Measurements from ENCODE around the gene BHLHE41. TPM values are rescaled to one million over a fixed set of nuclear protein-coding genes. Genes with fewer than 3 reads are reported as not detected.

Gene BHLHE41
- polyA plus RNA-seq, 1 of the 3 experiments (the other 2 are of a cell fraction) = 16.1 TPM

GRCh38 chr12:26164118-26164517, 39.3 kb upstream of the BHLHE41 start:
- Histone ChIP-seq H3K27me3 (ENCODE audit: insufficient read depth) (no peaks in the 10 kb centered on the region), H3K36me3 (replicated peaks in 1 of 2; ENCODE audit: control insufficient read depth in 1 of 2, insufficient read depth in 2 of 2, low read length in 1 of 2) (no peaks in the 10 kb centered on the region), H3K9me2 (no peaks in the 10 kb centered on the region), H3K4me3 (ENCODE audit: low read depth in 2 of 2, low read length in 1 of 2) (no peak overlapping the region), H3K27ac (ENCODE audit: low read depth in 2 of 2, low read length in 1 of 2) (no peak overlapping the region), H3K4me1 (ENCODE audit: control insufficient read depth in 1 of 2, insufficient read depth in 2 of 2, low read depth in 1 of 2, low read length in 1 of 2) (no peaks in the 10 kb centered on the region; a peak in 1 of 4 replicates), H3F3A (replicated peaks; ENCODE audit: insufficient read depth) (no peaks in the 10 kb centered on the region), H3K4me2 (no peak overlapping the region), H4K20me1 (ENCODE audit: insufficient read depth) (no peaks in the 10 kb centered on the region), H3K79me2 (ENCODE audit: insufficient read depth) (no peaks in the 10 kb centered on the region), H2AFZ (ENCODE audit: low read depth) (no peak overlapping the region), H3K9ac (no peak overlapping the region), H3K9me3 (no peaks in the 10 kb centered on the region)
- ChIA-PET POLR2A (no interaction called here), CTCF (interaction anchor here (0.7 to 1.0 kb wide), 2 partner anchors 450 to 1922 kb away, joined by 3 read pairs; no protein-coding TSS in a partner anchor)
- WGBS (ENCODE audit: low lambda C conversion rate) = 70% methylated on average over 3 of the region's 3 CpGs
- TF ChIP-seq REST (IDR thresholded peaks at IDR 0.05; ENCODE audit: low read depth, low read length) = no peak
- TF ChIP-seq TEAD4 (IDR thresholded peaks at IDR 0.05; ENCODE audit: borderline replicate concordance, insufficient read depth) = no peak
- TF ChIP-seq NFIC (IDR thresholded peaks at IDR 0.05; ENCODE audit: borderline replicate concordance) = no peak
- no peak for TF ChIP-seq EZH2phosphoT487 (IDR thresholded peaks at IDR 0.05; ENCODE audit: borderline replicate concordance, low read depth)
- no peak for TF ChIP-seq FOXJ3 (CRISPR knock-in tag; IDR thresholded peaks at IDR 0.05)
- TF ChIP-seq CTCF (IDR thresholded peaks at IDR 0.05) = no peak
- TF ChIP-seq RCOR1 (IDR thresholded peaks at IDR 0.05; ENCODE audit: low read length) = no peak
- TF ChIP-seq ELF1 (IDR thresholded peaks at IDR 0.05) = no peak
- no peak for TF ChIP-seq ZBTB33 (IDR thresholded peaks at IDR 0.05; ENCODE audit: borderline replicate concordance, low read depth)
- TF ChIP-seq POLR2AphosphoS5 (IDR thresholded peaks at IDR 0.05; ENCODE audit: low read depth, low read length) = no peak
- no peak for TF ChIP-seq TAF1 (IDR thresholded peaks at IDR 0.05; ENCODE audit: borderline replicate concordance, low read depth, low read length)
- TF ChIP-seq FOSL2 (IDR thresholded peaks at IDR 0.05; ENCODE audit: borderline replicate concordance, low read depth) = no peak
- TF ChIP-seq USF1 (IDR thresholded peaks at IDR 0.05; ENCODE audit: borderline replicate concordance, low read depth) = no peak
- TF ChIP-seq IRF3 (IDR thresholded peaks at IDR 0.05; ENCODE audit: low read depth, low read length) = no peak
- DNase-seq = no peak
